HepG2 (cell line): Measurements from ENCODE around the gene HS3ST5. TPM values are rescaled to one million over a fixed set of nuclear protein-coding genes. Genes with fewer than 3 reads are reported as not detected.

Source experiments
- AHDC1 ChIP-seq: sonication (generic); formaldehyde crosslinking; IDR thresholded peaks from 2 replicates; pipeline ENCODE4 v1.5.1; 2020; ENCODE audit warnings: mild to moderate bottlenecking, missing genetic modification reagents, borderline replicate concordance
- CCDC6 ChIP-seq: sonication (generic); formaldehyde crosslinking; IDR thresholded peaks from 2 replicates; pipeline ENCODE4 v1.8.1; 2022; ENCODE audit warnings: mild to moderate bottlenecking, missing genetic modification reagents, moderate library complexity
- CHD4 ChIP-seq: fragments of 200-600 bp; sonication (generic); IDR thresholded peaks from 2 replicates; pipeline ENCODE4 v1.7.0; 2017; ENCODE audit warnings: mild to moderate bottlenecking, low read length, borderline replicate concordance
- HNF4G ChIP-seq, 2 experiments: sonication (generic) in 1 of 2; formaldehyde crosslinking in 1 of 2; IDR thresholded peaks; 2 replicates each; pipeline versions ENCODE4 v1.4.0 to v1.6.1; 2011 to 2020; ENCODE audit warnings: borderline replicate concordance in 2 of 2, low read depth in 2 of 2, mild to moderate bottlenecking in 2 of 2, low read length in 1 of 2, missing genetic modification reagents in 1 of 2, moderate library complexity in 1 of 2
- JUND ChIP-seq: sonication (generic); formaldehyde crosslinking; IDR thresholded peaks from 2 replicates; pipeline ENCODE4 v1.8.0; 2022; ENCODE audit warnings: mild to moderate bottlenecking, missing genetic modification reagents
- MAZ ChIP-seq, 2 experiments: sonication (generic) in 1 of 2; formaldehyde crosslinking in 1 of 2; IDR thresholded peaks; 2 replicates each; pipeline versions ENCODE4 v1.5.0 to v1.6.1; 2012 to 2020; ENCODE audit warnings: low read depth in 2 of 2, mild to moderate bottlenecking in 2 of 2, borderline replicate concordance in 1 of 2, improper control_type of control experiment in 1 of 2, low read length in 1 of 2, missing genetic modification reagents in 1 of 2, moderate library complexity in 1 of 2
- MNT ChIP-seq: fragments of 450-650 bp; IDR thresholded peaks from 2 replicates; pipeline ENCODE4 v1.6.1; 2016
- MTA3 ChIP-seq: sonication (generic); formaldehyde crosslinking; IDR thresholded peaks from 2 replicates; pipeline ENCODE4 v1.4.0; 2020; ENCODE audit warnings: missing genetic modification reagents
- RBFOX2 ChIP-seq: fragments of 200-400 bp; formaldehyde crosslinking; IDR thresholded peaks from 2 replicates; pipeline ENCODE4 v1.6.1; 2017; ENCODE audit warnings: low read depth, mild to moderate bottlenecking, low read length
- TFDP2 ChIP-seq: sonication (generic); formaldehyde crosslinking; IDR thresholded peaks from 2 replicates; pipeline ENCODE4 v1.4.0; 2020; ENCODE audit warnings: missing genetic modification reagents
- ZHX1 ChIP-seq: sonication (generic); formaldehyde crosslinking; IDR thresholded peaks from 2 replicates; pipeline ENCODE4 v1.8.1; 2022; ENCODE audit warnings: low read depth, mild to moderate bottlenecking, missing genetic modification reagents
- ZNF562 ChIP-seq: sonication (generic); formaldehyde crosslinking; IDR thresholded peaks from 2 replicates; pipeline ENCODE4 v1.8.0; 2022; ENCODE audit warnings: missing genetic modification reagents, borderline replicate concordance
- ZNF747 ChIP-seq: sonication (generic); formaldehyde crosslinking; IDR thresholded peaks from 2 replicates; pipeline ENCODE4 v1.8.1; 2023; ENCODE audit warnings: missing genetic modification reagents, mild to moderate bottlenecking, borderline replicate concordance
- polyA plus RNA-seq, 8 experiments: library from polyadenylated mRNA; depleted of rRNA in 3 of 8; stranded (reverse) in 7 of 8; unstranded in 1 of 8; fragments of >200 nt; fragmentation: Illumina TruSeq in 4 of 8; extraction: Trizol in 4 of 8; gene quantifications; 2 replicates each; pipeline versions ENCODE4 v1.2.1 to v1.2.3, GENCODE V29; 2011 to 2016; ENCODE audit warnings: low read depth in 4 of 8, missing spikeins in 1 of 8, mixed read lengths in 1 of 8; ENCODE audit not compliant: insufficient read depth in 1 of 8
- total RNA-seq, 5 experiments: library from RNA; depleted of rRNA; stranded (reverse); fragments of >200 nt; fragmentation: Illumina TruSeq; extraction: Trizol; gene quantifications; 2 replicates each; pipeline ENCODE4 v1.2.3, GENCODE V29; 2016; ENCODE audit warnings: low read depth in 1 of 5

Gene HS3ST5
- total and polyA plus RNA-seq, 2 of the 13 experiments (the other 11 are each of a cell fraction or from before 2014, with no cell fraction given): 1.1 to 1.6 TPM

- TF ChIP-seq ZNF562 (CRISPR knock-in tag) (no peak), CCDC6 (CRISPR knock-in tag) (peak; percentile 80; the same call in 1 of the 2 replicates), AHDC1 (CRISPR knock-in tag) (peak; percentile 97; the same call in 1 of the 2 replicates), TFDP2 (CRISPR knock-in tag) (no peak), MNT (no peak), JUND (CRISPR knock-in tag) (no peak), RBFOX2 (peak; percentile 87), ZHX1 (CRISPR knock-in tag) (0 out of 2 replicates have a peak, but pooled peaks have one; percentile 33), CHD4 (peak; percentile 91; the same call in 1 of the 2 replicates), ZNF747 (CRISPR knock-in tag) (no peak), MAZ (IDR thresholded peaks at IDR 0.05; ENCODE audit: borderline replicate concordance, low read depth, low read length) (no peak), MAZ (CRISPR knock-in tag; IDR thresholded peaks at IDR 0.05; ENCODE audit: low read depth) (no peak), HNF4G (IDR thresholded peaks at IDR 0.05; ENCODE audit: borderline replicate concordance, low read depth, low read length) (peak; percentile 91), HNF4G (CRISPR knock-in tag; IDR thresholded peaks at IDR 0.05; ENCODE audit: borderline replicate concordance, low read depth) (no peak), MTA3 (no peak)
Measured at GRCh38 chr6:114167583-114168576, 174.9 kb downstream of the HS3ST5 start (continued).
